Gastrocnemius medialis (tissue), 4 donors: ENCODE data around the gene ILK. TPM values are rescaled to one million over a fixed set of nuclear protein-coding genes. Genes with fewer than 3 reads are reported as not detected.

Source experiments
- ATAC-seq, 2 donors: fragments of 150-250 bp; one replicate each; pipeline ENCODE4 v1.9.1; 2016
- DNase-seq, 2 donors: peaks; one replicate each; pipeline ENCODE4 v3.0.0-alpha.2; 2019
- H3K27ac ChIP-seq, 4 donors: fragments of 200-600 bp; sonication (generic); 1 replicate in 1 of 4; 2 replicates in 3 of 4; pipeline ENCODE4 v1.5.1; 2016 to 2018; ENCODE audit warnings: mild to moderate bottlenecking in 2 of 4, moderate library complexity in 1 of 4
- H3K27me3 ChIP-seq, 3 donors: fragments of 200-600 bp; sonication (generic) in 2 of 3; 1 replicate in 1 of 3; 2 replicates in 2 of 3; pipeline versions ENCODE4 v1.5.1 to v1.6.0; 2016 to 2019; ENCODE audit warnings: mild to moderate bottlenecking in 1 of 3, moderate library complexity in 1 of 3
- H3K36me3 ChIP-seq, 2 donors: fragments of 200-600 bp; sonication (generic) in 1 of 2; one replicate each; pipeline ENCODE4 v1.5.1; 2017 to 2018
- H3K4me1 ChIP-seq, 2 donors: fragments of 200-600 bp; sonication (generic) in 1 of 2; one replicate each; pipeline ENCODE4 v1.5.1; 2016 to 2017; ENCODE audit warnings: mild to moderate bottlenecking in 2 of 2
- H3K4me3 ChIP-seq, 4 donors: fragments of 200-600 bp; sonication (generic) in 3 of 4; 1 replicate in 1 of 4; 2 replicates in 3 of 4; pipeline ENCODE4 v1.5.1; 2016 to 2019; ENCODE audit warnings: mild to moderate bottlenecking in 2 of 4
- H3K9me3 ChIP-seq, 3 donors: fragments of 200-600 bp; sonication (generic) in 2 of 3; 1 replicate in 1 of 3; 2 replicates in 2 of 3; pipeline ENCODE4 v1.5.1; 2016 to 2019
- POLR2A ChIP-seq, 2 donors: fragments of 450-650 bp; IDR thresholded peaks; one replicate each; pipeline ENCODE4 v1.6.1; 2017; ENCODE audit warnings: antibody characterized with exemption in 2 of 2, mild to moderate bottlenecking in 2 of 2, moderate library complexity in 2 of 2
- in situ Hi-C, 4 donors: fragments of 200-750 bp; cut with MboI; loops; one replicate each; pipeline versions ENCODE4 v1.15.0 to v1.8.0; 2017; ENCODE audit warnings: low sequenced_read_pairs in 4 of 4
- intact Hi-C: fragments of 100-400 bp; cut with DNase I; formaldehyde crosslinking; loops from one replicate; pipeline ENCODE4 v1.15.1; 2023; ENCODE audit warnings: low total_unique reads
- total RNA-seq, 4 donors: library from RNA; depleted of rRNA; stranded (reverse); fragments of >200 nt; gene quantifications; one replicate each; pipeline versions ENCODE4 v1.1.0 to v1.2.3, GENCODE V29; 2016
- TF ChIP-seq, protein P1 (sequence below), 5 experiments: fragments of 450-650 bp in 3 of 5; fragments of 200-600 bp in 2 of 5; sonication (generic) in 2 of 5; IDR thresholded peaks in 4 of 5; conservative IDR thresholded peaks in 1 of 5; 1 replicate in 4 of 5; 2 replicates in 1 of 5; pipeline ENCODE4 v1.5.1; 2016 to 2019; ENCODE audit warnings: antibody characterized with exemption in 5 of 5, mild to moderate bottlenecking in 3 of 5, moderate library complexity in 3 of 5

ILK gene
- total RNA-seq, 4 donors from 2014 or later: 48.3 to 113 (median 70.5) TPM

DNA sequence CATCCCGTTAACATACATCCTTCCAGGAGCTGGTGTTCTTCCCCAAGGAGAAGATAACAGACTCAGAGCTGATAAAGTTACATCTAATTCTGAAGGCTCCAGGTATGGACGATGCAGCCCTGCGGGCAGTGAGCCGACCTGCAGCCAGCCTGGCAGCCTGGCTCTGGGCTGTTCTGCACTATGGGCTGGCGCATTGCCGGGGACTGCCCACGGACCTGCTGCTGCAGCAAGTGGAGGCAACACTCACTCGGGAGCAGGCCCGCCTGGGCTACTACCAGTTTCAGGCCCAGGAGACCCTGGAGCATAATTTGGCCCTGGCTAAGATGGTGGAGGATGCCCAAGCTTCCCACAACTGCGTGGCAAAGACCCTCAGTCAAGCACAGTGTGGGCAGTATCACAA lies 39.9 kb upstream of the ILK start:
- Histone ChIP-seq H3K4me1 (peaks cover 28 to 37% of the 10 kb centered on the region in 2 donors), H3K9me3 (no peaks in the 10 kb centered on the region), H3K36me3 (peaks cover 0 to 4% of the 10 kb centered on the region in 2 donors), H3K27ac (no peak overlapping the region), H3K4me3 (no peak overlapping the region), H3K27me3 (no peaks in the 10 kb centered on the region)
- intact Hi-C loops: no loop called here
- TF ChIP-seq, protein P1, sequence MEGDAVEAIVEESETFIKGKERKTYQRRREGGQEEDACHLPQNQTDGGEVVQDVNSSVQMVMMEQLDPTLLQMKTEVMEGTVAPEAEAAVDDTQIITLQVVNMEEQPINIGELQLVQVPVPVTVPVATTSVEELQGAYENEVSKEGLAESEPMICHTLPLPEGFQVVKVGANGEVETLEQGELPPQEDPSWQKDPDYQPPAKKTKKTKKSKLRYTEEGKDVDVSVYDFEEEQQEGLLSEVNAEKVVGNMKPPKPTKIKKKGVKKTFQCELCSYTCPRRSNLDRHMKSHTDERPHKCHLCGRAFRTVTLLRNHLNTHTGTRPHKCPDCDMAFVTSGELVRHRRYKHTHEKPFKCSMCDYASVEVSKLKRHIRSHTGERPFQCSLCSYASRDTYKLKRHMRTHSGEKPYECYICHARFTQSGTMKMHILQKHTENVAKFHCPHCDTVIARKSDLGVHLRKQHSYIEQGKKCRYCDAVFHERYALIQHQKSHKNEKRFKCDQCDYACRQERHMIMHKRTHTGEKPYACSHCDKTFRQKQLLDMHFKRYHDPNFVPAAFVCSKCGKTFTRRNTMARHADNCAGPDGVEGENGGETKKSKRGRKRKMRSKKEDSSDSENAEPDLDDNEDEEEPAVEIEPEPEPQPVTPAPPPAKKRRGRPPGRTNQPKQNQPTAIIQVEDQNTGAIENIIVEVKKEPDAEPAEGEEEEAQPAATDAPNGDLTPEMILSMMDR (IDR thresholded peaks at IDR 0.05 in 4 of 5, conservative IDR thresholded peaks at IDR 0.05 in 1 of 5): no peak
- no peak for TF ChIP-seq POLR2A (IDR thresholded peaks at IDR 0.05)
- DNase-seq: no peak
- in situ Hi-C loops: no loop called here
- no peak for ATAC-seq

GRCh38 chr11:6565325-6565724 lies 38.2 kb upstream of the ILK start:
- H3K4me1 ChIP-seq: peaks cover 19 to 28% of the 10 kb centered on the region in 2 donors
- H3K36me3 ChIP-seq: peaks cover 0 to 4% of the 10 kb centered on the region in 2 donors
- DNase-seq (no peak), ATAC-seq (no peak)
- TF ChIP-seq POLR2A (IDR thresholded peaks at IDR 0.05): no peak
- TF ChIP-seq, protein P1 (IDR thresholded peaks at IDR 0.05 in 4 of 5, conservative IDR thresholded peaks at IDR 0.05 in 1 of 5): no peak
- intact Hi-C loops (no loop called here), in situ Hi-C loops (no loop called here)
- no peak overlapping the region for H3K4me3 ChIP-seq
- no peak overlapping the region for H3K27ac ChIP-seq
- H3K27me3 ChIP-seq: no peaks in the 10 kb centered on the region
- H3K9me3 ChIP-seq: no peaks in the 10 kb centered on the region

DNA sequence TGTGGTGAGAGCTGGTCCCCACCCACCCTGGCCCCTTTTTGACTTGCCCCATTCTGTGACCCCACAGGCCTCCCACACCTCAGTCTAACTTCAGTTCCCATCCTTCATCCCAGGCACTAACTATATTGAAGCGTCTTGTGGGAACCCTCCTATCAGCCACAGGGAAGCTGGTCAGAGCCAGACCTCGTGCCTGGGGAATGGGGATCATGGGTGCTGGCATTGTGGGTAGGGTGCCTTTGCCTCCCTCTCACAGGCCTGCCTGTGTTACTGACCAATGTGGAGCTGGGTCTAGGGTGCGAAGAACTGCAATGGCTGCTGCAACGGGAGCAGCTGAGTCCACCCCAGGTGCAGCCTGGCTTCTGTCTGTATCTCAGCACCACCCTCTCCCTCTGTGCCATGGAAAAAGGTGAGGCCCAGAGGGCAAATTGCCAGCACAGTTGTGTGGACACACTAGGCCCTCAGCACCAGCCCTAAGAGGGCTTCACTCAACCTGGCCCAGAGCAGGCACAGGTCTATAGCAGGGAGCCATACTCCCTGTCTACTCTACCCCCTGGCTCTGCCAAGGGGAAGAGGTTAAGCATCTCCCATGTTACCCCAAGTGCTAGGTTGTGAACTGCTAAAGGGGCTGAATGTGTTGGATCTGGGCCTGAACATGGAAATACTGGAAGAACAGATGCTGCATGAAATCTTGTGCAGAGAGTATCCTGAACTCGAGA lies 37.4 kb upstream of the ILK start:
- no peak for DNase-seq
- no peak for ATAC-seq
- H3K4me3 ChIP-seq: no peak overlapping the region
- peaks cover 0 to 4% of the 10 kb centered on the region in 2 donors for H3K36me3 ChIP-seq
- H3K27ac ChIP-seq: peak overlapping the region; percentile 78 to 88 (median 86)
- in situ Hi-C loops (no loop called here), intact Hi-C loops (loop anchor here (2.0 kb wide), 1 partner anchor 19 kb away; no protein-coding TSS in a partner anchor)
- peaks cover 19 to 28% of the 10 kb centered on the region in 2 donors for H3K4me1 ChIP-seq
- no peaks in the 10 kb centered on the region for H3K9me3 ChIP-seq
- no peaks in the 10 kb centered on the region for H3K27me3 ChIP-seq
- TF ChIP-seq, protein P1 (IDR thresholded peaks at IDR 0.05 in 4 of 5, conservative IDR thresholded peaks at IDR 0.05 in 1 of 5): no peak
- TF ChIP-seq POLR2A (IDR thresholded peaks at IDR 0.05): no peak

- intact Hi-C loops: loop anchor here (2.0 kb wide), 1 partner anchor 20 kb away; no protein-coding TSS in a partner anchor
- peaks cover 0 to 4% of the 10 kb centered on the region in 2 donors for H3K36me3 ChIP-seq
- ATAC-seq: peak; percentile 72 to 92
Measured at GRCh38 chr11:6566704-6567370, 36.7 kb upstream of the ILK start.

More at GRCh38 chr11:6566704-6567370, 36.7 kb upstream of the ILK start:
- peak; percentile 81 to 83 for DNase-seq
- in situ Hi-C loops: no loop called here
- no peak overlapping the region for H3K4me3 ChIP-seq
- H3K27ac ChIP-seq: peak overlapping the region; percentile 78 to 88 (median 86)
- H3K27me3 ChIP-seq: no peaks in the 10 kb centered on the region
- H3K9me3 ChIP-seq: no peaks in the 10 kb centered on the region
- H3K4me1 ChIP-seq: peaks cover 25 to 28% of the 10 kb centered on the region in 2 donors
- no peak for TF ChIP-seq POLR2A (IDR thresholded peaks at IDR 0.05)
- TF ChIP-seq, protein P1 (IDR thresholded peaks at IDR 0.05 in 4 of 5, conservative IDR thresholded peaks at IDR 0.05 in 1 of 5): peak in 1 of 5 experiments; percentile 11
